Measurements from ENCODE around the gene VWA3A. TPM values are rescaled to one million over a fixed set of nuclear protein-coding genes. Genes with fewer than 3 reads are reported as not detected.

Gene VWA3A
- total RNA-seq, 1 donor from 2014 or later = 12.3 TPM

- H3K27me3 ChIP-seq (ENCODE audit: low read depth) = no peaks in the 10 kb centered on the region
- no peak overlapping the region for H3K4me3 ChIP-seq
- TF ChIP-seq, protein P1, sequence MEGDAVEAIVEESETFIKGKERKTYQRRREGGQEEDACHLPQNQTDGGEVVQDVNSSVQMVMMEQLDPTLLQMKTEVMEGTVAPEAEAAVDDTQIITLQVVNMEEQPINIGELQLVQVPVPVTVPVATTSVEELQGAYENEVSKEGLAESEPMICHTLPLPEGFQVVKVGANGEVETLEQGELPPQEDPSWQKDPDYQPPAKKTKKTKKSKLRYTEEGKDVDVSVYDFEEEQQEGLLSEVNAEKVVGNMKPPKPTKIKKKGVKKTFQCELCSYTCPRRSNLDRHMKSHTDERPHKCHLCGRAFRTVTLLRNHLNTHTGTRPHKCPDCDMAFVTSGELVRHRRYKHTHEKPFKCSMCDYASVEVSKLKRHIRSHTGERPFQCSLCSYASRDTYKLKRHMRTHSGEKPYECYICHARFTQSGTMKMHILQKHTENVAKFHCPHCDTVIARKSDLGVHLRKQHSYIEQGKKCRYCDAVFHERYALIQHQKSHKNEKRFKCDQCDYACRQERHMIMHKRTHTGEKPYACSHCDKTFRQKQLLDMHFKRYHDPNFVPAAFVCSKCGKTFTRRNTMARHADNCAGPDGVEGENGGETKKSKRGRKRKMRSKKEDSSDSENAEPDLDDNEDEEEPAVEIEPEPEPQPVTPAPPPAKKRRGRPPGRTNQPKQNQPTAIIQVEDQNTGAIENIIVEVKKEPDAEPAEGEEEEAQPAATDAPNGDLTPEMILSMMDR (IDR thresholded peaks at IDR 0.05) = no peak
- H3K27ac ChIP-seq = no peak overlapping the region
- no peaks in the 10 kb centered on the region for H3K9me3 ChIP-seq
- no peaks in the 10 kb centered on the region for H3K36me3 ChIP-seq
- ATAC-seq (no peak), DNase-seq (no peak)
- intact Hi-C loops (cut with DNase I) = no loop called here
- no peaks in the 10 kb centered on the region for H3K4me1 ChIP-seq
These were observed 40.5 kb downstream of the VWA3A start for GRCh38 chr16:22132801-22133200.

DNA sequence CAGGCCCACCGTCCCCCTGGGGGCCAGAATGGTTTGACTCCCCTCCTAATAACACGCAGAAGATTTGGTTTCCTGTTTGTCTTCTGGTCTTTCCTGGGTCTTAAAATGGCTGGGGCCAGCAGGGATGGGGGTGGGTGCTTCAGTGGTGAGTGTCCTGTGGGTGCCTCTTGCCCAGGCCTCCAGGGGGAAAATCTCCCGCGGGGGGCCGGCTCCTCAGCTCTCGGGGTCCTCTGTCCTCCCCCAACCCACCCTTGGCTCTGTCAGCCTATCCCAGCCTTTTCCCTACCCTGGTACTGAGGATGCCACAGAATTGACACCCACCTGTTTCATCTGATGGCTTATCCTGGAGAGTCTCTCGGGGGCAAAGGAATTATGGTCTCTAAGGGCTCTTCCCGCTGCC lies 46.1 kb downstream of the VWA3A start:
- no peaks in the 10 kb centered on the region for H3K4me1 ChIP-seq
- H3K27me3 ChIP-seq (ENCODE audit: low read depth) = no peaks in the 10 kb centered on the region
- H3K27ac ChIP-seq = no peak overlapping the region
- DNase-seq (no peak), ATAC-seq (no peak)
- intact Hi-C loops (cut with DNase I) = no loop called here
- TF ChIP-seq, protein P1 (IDR thresholded peaks at IDR 0.05) = no peak
- H3K36me3 ChIP-seq = no peaks in the 10 kb centered on the region
- no peak overlapping the region for H3K4me3 ChIP-seq
- H3K9me3 ChIP-seq = no peaks in the 10 kb centered on the region

- Histone ChIP-seq H3K9me3 (no peaks in the 10 kb centered on the region), H3K27me3 (ENCODE audit: low read depth) (no peaks in the 10 kb centered on the region), H3K27ac (no peak overlapping the region), H3K4me3 (no peak overlapping the region), H3K36me3 (no peaks in the 10 kb centered on the region), H3K4me1 (no peaks in the 10 kb centered on the region)
- DNase-seq (peak; percentile 66), ATAC-seq (peak; percentile 69 to 75)
- TF ChIP-seq, protein P1 (IDR thresholded peaks at IDR 0.05) = no peak
- intact Hi-C loops (cut with DNase I) = no loop called here
These were observed 46.7 kb downstream of the VWA3A start for GRCh38 chr16:22139008-22139407.

DNA sequence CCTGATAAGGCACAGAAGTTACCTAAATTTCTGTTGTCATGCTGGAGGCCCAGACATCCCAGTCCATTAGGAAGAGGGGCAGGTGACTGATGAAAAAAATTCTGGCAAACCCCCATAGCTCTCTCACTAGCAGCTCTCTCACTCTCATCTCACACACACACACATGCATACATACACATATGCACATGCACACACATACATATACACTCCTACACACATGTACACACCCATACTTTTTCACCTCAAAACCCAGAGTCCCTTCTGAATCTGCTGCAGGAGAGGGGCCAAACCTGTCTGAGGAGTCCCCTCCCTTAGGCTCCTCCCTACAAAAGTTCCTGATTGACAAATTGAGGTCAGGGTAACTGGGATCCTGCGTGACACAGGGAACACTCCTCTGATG lies 47.4 kb downstream of the VWA3A start:
- DNase-seq (no peak), ATAC-seq (no peak)
- intact Hi-C loops (cut with DNase I) = no loop called here
- H3K9me3 ChIP-seq = no peaks in the 10 kb centered on the region
- H3K4me3 ChIP-seq = no peak overlapping the region
- no peaks in the 10 kb centered on the region for H3K4me1 ChIP-seq
- no peak overlapping the region for H3K27ac ChIP-seq
- H3K36me3 ChIP-seq = no peaks in the 10 kb centered on the region
- H3K27me3 ChIP-seq (ENCODE audit: low read depth) = no peaks in the 10 kb centered on the region
- TF ChIP-seq, protein P1 (IDR thresholded peaks at IDR 0.05) = no peak

DNA sequence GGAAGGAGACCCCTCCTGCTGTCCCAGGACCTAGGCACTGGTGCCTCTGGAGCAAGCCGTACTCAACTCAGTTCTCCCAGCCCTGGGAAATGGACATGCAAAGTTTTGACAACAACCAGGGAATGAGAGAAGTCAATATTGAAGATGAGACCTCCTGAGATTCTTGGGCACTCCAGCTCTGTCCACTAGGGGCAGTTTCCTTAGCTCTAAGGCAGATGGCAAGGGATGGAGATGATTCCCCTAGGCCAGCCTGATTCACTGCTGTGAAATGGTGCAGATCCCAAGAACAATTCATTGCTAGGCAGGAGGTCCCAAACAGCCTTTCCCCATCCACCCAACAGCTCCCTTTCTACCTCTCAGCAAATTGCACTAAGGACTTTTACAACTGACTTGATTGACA lies 49.4 kb downstream of the VWA3A start:
- H3K4me1 ChIP-seq = no peaks in the 10 kb centered on the region
- no peak overlapping the region for H3K4me3 ChIP-seq
- no peaks in the 10 kb centered on the region for H3K9me3 ChIP-seq
- TF ChIP-seq, protein P1 (IDR thresholded peaks at IDR 0.05) = peak; percentile 17
- DNase-seq = no peak
- H3K27me3 ChIP-seq (ENCODE audit: low read depth) = no peaks in the 10 kb centered on the region
- H3K27ac ChIP-seq = no peak overlapping the region
- no peaks in the 10 kb centered on the region for H3K36me3 ChIP-seq
- intact Hi-C loops (cut with DNase I) = no loop called here
- ATAC-seq = no peak

DNA sequence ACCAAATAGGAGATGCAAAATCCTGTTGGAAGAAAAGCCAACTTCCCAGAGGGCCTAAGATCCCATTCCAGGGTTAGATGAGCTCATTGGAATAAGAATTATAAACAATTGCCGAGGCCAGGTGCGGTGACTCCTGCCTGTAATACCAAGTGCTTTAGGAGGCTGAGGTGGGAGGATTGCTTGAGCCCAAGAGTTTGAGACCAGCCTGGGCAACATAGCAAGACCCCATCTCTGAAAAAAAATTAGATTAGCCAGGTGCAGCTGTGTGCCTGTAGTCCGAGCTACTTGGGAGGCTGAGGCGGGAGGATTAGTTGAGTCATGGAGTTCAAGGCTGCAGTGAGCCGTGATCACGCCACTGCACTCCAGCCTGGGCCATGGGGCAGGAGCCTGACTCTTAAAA lies 52.2 kb downstream of the VWA3A start:
- no peak for ATAC-seq
- Histone ChIP-seq H3K4me3 (no peak overlapping the region), H3K4me1 (no peaks in the 10 kb centered on the region), H3K9me3 (no peaks in the 10 kb centered on the region), H3K36me3 (no peaks in the 10 kb centered on the region), H3K27ac (no peak overlapping the region), H3K27me3 (ENCODE audit: low read depth) (no peaks in the 10 kb centered on the region)
- intact Hi-C loops (cut with DNase I) = no loop called here
- DNase-seq = no peak
- TF ChIP-seq, protein P1 (IDR thresholded peaks at IDR 0.05) = no peak

All from lower lobe of right lung (tissue), 2 donors.